Jurkat, Clone E6-1 (cell line): Measurements from ENCODE around the gene ZNF581.
A peak's percentile ranks its signal among the peaks of the same experiment; 100 is the strongest.

ENCODE experiments used
- DNase-seq: peaks from one replicate; pipeline ENCODE4 v3.0.0-alpha.2; 2011; ENCODE audit warnings: low read depth, low spot score
- H3K4me3 ChIP-seq: 2 replicates; pipeline ENCODE4 v1.5.1; 2011; ENCODE audit warnings: mild to moderate bottlenecking, low read length, control low read depth, moderate library complexity

Gene ZNF581

DNA sequence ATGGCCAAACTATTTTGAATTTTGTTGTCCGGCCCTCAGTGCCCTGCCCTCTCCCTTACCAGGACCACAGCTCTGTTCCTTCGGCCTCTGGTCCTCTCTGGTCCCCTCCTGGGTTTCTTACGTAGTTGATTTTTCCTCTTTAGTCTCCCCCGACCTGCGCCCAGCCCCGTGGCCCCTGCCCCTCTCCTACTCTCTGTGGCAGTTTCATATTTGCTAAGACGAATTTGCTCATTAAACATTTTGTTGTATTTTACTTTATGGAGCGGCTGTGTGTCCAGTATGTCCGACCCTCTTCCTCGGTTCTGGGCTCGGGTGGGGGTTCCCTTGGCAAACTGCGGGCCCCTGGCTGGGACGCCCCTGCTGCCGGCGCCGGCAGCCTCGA lies 31.0 kb downstream of the ZNF581 start:
- peak overlapping the region; percentile 93 for H3K4me3 ChIP-seq
- no peak for DNase-seq

DNA sequence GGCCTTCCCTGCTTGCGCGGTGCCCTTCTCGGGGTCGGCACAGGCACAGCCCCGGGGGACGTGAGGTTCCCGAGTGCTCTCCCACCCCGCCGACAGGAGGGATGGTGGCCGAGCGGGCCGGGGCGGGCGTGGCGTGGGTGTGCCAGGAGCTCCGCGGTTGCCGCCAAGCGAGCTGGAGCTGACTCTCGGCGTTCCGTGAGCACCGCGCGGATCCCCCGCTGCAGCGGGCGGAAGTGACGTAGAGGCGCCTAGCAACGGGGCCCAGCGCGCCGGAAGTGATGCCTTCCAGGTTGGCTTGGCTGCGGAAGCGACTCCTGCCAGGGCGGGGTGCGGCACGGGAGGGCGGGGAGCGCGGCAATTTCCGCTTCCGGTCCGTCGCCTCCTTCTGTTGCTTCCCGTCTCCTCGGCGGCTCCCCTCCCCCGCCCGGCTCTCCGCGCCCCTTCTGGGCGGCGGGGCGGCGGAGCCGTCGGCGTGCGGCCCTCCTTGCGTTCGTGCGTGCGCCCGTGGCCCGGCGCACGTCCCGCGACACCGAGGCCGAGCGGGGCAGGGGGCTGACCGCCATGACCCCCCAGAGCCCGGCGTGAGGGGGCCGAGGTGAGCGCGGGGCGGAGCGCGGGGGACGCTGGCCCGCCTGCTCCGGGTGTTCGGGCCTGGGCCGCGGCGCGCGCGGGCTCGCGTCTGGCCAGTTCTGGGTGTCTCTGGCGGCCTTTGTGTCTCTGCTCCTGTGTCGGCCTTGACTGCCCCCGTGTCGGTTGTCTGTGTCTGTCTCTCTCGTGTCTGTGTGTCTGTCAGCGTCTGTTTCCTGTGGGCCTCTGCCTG lies 31.6 kb downstream of the ZNF581 start, which contains the start of gene EPN1:
Gene EPN1 (plus strand): TSS at position 386 of the 820 bp plus-strand sequence. CDS start 3,402 bp downstream, outside the sequence.
- peak within 1 kb of the TSS; percentile 93 for H3K4me3 ChIP-seq
- peak; percentile 94 for DNase-seq

DNA sequence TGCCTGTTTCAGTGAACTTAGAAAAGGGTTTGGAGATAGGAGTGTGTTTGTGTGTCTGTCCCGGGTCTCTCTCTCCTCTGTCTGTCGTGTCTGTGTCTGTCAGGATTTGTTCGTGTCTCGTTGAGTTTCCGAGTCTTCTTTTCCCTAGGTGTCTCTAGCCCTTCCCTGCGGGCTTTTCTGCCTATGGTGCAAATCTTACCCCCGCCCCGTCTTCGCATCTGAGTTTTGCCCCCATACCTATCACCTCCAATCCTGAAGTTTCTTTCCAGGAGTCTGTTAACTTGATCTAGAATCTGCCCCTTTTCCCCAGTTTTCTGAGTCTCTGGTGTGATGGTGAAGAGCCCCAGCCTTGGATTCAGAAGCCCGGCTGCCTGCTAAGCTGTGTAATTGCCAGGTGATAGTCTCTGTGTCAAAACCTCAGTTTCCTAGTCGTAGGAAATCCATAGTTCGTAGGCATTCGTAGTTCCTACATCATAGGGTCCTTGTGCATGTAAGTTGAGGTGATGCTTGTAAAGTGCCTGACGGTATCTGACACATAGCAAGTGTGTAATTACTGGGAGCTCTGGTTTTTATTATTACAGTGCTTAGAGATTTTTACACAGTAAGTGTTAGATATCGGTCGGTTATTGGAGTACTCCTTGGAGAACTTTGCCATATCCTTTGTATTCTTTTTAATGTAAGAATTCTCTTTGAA lies 32.4 kb downstream of the ZNF581 start:
- DNase-seq = no peak
- peak overlapping the region; percentile 93 for H3K4me3 ChIP-seq

DNA sequence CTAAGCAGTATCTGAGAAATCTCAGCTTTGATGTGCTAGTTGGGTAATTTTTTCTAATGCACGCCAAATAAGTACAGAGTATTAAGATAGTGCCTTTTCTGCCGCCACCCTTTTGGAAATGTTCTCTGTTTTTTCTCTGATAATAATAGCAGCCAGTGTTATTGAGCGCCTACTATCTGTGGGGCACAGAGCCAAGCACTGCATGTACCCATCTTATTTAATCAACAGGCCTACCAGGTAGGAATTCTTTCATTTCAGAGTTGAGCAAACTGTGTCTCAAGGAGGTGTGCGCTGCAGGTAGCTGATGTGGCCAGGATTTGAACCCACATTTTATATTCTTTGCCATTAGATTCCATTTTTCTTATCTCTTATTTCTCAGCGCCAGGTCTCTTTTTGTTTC lies 32.9 kb downstream of the ZNF581 start:
- H3K4me3 ChIP-seq = peak overlapping the region; percentile 93
- no peak for DNase-seq

DNA sequence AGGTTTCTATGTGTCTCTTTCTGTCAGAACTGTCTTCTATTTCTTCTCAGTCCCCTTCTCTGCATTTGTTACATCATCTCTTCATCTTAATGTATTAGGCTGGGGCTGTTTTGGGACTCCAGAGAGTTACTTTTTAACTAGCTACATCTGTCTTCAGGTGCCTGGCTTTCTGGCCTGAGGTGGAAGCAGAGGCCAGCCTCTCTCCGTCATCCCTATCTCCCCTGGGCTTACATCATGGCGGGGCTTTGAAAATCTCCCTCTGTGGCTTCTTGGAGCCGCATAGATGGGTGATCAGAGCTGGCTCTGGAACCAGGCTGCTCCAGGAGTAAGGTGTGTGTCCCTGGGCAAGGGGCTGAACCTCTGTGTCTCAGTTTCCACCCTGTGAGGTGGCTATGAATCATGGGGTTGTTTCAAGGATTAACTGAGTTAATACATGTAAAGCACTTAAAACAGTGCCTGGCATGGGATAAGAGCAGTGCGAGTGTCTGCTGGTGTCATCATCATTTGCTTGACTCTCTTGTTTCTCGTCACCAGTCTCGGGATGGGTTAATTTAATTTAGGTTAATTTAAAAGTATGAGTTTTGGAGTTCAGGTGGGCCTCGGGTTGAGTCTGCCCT lies 33.5 kb downstream of the ZNF581 start:
- no peak overlapping the region for H3K4me3 ChIP-seq
- no peak for DNase-seq

DNA sequence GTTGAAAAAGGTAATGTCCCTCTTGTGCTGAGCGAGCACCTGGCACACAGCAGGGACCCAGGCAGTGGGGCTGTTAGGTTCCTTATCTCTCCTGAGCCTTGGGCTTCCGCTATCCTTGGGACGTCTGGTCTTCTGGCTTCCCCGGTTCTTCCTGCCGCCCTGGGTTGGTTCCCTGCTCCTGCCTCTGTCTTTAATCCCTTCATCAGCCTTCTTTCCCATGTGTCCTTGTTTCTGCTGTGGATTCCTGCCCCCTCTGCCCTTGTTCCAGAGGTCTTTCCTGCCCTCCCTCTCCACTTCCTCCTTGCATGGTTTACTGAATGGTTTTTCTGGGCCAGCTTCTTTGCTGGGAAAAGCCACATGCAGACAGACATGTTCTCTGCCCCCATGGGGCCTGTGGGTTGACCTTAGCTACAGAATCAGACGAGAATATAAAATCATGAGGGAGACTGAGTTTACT lies 34.2 kb downstream of the ZNF581 start:
- no peak for DNase-seq
- no peak overlapping the region for H3K4me3 ChIP-seq

DNA sequence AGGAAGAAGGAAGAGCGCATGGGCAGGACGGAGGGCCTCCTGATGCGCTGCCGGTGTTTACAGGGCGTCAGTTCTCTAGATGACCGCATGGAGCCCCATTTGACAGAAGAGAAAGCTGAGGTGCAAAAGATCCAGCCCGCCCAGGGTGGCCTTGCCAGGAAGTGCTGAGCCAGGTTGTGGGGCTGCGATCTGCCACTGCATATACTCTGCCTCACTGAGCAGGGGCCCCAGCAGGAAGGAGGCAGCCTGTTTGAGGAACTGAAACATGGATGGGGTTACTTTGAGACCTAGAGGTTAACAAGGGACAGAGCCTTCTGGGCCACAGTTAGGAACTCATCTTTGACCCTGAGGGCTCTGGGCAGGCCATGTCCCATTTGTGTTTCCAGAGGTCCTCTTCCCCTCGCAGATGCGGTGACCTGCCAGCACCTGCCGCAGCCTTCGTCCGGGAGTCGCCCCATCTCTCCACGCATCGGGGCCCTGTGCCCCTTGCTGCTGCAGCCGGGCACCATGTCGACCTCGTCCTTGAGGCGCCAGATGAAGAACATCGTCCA lies 34.7 kb downstream of the ZNF581 start:
- DNase-seq = no peak
- H3K4me3 ChIP-seq = no peak overlapping the region

DNA sequence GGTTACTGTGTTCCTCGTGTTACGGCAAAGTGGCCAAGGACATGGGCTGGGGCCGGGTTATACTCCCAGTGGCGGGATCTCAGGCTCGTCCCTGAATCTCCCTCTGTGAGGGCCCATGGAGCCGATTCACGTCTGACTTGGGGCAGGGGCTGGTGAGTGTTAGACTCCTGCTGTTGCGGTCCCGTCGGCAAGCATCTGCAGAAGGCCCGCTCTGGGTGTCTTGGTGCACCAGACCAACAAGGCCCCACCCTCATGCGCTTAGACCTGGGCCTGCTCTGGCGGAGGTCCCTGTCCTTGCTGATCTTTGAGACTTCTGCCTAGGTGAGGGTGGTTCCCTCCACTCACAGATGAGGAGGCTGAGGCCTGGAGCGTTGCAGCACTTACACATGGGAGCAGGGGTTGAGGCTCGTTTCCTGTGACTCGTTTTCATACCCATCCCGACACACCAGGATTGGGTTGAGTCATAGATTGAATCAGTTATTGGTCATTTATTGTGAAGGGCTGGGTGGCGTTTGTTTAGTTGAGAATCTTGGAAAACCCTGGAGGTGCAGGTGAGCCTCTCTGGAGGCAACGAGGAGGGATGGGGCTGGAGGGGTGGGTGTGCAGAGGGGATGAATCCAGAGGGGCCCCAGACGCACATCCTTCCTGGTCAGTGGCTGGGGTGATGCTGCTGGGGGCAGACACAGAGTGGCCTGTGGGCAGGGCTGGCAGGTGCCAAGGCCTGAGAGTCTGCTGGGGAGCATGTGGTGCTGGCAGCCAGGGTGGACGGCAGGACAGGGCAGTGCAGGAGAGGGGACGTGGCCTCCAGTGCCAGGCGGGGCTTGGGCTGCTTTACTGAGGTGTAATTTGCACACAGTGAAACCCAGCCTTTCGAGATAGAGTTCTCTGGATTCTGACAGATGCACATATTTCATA lies 36.2 kb downstream of the ZNF581 start:
- H3K4me3 ChIP-seq = no peak overlapping the region
- DNase-seq = no peak

DNA sequence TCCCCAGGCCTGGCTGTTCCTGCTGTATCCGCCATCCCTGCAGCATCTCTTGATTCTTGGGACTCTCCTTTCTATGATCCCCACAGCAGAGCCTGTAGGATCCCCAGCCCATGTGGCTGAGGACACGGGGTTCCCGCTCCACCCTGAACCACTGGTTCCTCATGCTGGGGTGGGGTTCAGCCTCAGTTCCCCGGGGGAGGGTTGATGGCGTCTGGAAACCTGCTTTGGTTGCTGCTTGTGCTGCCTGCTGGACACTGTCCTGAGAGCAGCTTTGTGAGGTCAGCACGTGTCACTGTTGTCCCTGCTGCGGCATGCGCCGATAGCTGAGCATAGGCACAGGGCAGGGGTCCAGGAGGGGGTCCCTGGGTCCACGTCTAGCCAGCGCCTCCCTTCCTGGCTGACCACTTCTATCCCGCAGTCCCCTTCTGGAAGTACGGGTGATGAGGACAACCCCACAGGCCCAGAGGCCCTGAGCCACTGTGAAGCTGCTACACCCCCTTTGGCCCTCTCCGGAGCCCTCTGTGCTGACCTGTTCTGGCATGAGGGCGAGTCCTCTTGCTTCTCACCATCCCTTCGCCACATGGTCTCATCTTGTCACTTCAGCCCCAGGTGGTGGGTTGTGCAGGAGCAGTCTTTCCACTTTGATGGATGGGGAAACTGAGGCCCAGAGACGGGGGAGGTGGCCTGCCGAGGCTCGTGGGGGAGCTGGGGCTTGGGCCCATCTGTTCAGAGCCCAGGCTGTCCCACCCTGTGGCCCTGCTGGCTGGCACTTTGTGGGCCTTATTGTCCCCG lies 37.1 kb downstream of the ZNF581 start:
- no peak overlapping the region for H3K4me3 ChIP-seq

DNA sequence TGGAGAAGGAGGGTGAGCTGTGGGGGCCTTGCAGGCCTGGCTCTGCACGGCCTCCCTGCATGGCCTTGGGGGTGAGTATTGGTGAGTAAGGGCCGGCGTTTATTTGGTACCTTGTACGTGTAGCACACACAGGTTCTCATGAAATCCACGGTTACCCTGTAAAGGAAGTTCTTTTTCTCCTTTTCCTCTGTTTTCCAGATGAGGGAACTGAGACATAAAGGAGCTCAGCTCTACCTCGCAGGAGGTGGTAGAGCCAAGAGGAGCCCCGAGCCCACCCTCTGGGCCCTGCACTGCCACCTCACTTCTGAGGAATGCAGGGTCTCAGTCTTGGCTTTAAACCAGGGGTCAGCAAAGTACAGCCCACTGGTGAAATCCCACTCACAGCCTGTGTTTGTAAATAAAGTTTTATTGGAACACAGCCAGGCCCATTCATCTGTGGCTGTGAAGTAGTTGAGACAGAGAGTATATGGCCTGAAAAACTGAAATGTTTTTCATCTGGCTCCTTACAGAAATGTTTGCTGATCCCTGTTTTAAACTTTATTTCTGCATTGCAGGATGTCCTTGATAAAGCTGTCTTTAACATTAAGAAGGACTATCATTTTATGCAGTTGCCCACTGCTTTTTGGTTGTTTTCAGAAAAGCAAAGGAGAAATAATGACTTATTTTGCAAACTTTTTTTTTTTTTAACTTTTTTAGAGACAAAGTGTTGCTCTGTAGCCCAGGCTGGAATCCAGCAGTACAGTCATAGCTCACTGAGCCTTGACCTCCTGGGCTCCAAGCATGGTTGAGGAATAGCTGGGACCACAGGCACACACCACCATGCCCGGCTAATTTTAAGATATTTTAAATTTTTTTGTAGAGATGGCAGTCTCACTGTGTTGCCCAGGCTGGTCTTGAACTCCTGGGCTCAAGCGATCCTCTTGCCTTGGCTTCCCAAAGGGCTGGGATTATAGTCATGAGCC lies 38.0 kb downstream of the ZNF581 start:
- H3K4me3 ChIP-seq = no peak overlapping the region
- no peak for DNase-seq

More for the DNA sequence above, 37.1 kb downstream of the ZNF581 start:
- no peak for DNase-seq

DNA sequence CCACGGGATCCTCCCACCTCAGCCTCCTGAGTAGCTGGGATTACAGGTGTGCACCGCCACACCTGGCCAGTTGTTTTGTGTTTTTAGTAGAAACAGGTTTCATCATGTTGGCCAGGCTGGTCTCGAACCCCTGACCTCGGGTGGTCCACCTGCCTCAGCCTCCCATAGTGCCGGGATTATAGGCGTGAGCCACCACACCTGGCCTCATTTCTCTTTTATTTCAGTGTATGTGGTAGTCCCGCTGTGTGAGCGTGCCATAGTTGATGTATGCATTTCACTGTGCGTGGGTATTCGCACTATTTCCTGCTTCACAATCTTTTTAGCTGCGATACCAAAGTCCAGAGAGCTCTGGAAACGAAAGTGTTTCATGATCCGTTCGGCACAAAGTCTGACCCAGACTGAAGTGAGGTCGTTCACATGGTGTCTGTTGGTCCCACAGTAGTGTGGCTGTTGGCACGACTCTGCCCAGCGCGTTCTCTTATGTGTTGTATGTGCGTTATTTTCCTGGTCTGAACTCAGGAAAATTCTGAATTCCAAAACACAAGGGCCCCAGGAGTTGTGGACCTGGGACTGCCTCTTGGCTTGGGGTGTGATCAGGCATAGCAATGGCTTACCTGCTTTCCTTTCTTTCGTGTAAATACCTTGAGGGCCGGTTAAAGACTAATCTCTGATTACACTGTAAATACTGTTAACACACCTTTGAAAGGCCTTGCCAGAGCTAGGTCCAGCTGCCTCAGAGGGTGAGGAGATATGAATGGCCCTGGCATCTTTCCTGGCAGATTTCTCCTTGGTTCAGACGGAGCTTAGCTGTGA lies 40.2 kb downstream of the ZNF581 start:
- no peak overlapping the region for H3K4me3 ChIP-seq
- no peak for DNase-seq

DNA sequence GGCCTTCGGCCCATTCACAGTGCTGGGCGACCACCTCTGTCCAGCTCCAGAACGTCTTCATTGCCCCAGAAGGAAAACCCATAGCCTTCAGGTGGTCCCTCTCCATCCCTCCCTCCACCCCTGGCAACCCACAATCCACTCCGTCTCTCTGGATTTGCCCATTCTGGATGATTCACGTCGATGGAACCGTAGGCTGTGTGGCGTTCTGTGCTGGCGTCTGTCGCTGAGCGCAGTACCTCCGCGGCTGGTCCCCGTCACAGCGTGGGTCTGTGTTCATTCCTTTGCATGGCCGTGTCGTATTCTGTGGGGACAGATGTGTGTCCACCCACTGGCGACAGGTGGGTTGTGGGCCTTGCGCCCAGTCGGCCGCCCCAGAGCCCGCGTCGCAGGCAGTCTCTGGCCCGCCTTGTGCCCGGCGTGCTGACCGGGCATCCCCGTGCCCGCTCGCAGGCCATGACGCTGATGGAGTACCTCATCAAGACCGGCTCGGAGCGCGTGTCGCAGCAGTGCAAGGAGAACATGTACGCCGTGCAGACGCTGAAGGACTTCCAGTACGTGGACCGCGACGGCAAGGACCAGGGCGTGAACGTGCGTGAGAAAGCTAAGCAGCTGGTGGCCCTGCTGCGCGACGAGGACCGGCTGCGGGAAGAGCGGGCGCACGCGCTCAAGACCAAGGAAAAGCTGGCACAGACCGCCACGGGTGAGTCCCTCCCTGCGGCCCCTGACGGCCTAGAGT lies 41.7 kb downstream of the ZNF581 start:
- no peak for DNase-seq
- H3K4me3 ChIP-seq = no peak overlapping the region

DNA sequence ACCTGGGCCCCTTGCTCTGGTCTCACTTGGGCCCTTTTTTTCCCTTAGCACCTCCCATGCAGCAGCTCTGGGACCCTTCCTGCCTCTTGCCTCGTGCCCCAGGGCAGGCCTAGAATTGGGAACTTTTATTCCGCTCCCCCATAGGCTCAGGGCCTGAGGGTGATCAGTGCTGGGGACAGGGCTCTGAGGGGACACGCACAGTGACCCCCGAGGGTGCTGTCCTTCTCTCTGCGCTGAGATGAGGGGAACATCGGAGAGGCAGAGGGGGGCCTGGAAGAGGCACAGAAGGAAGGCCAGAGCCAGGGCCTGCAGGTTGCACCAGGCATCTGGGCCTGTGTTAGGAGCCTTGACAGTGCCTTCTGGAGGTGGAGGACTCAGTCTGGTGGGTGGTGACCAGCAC lies 42.3 kb downstream of the ZNF581 start:
- DNase-seq = no peak
- H3K4me3 ChIP-seq = no peak overlapping the region

DNA sequence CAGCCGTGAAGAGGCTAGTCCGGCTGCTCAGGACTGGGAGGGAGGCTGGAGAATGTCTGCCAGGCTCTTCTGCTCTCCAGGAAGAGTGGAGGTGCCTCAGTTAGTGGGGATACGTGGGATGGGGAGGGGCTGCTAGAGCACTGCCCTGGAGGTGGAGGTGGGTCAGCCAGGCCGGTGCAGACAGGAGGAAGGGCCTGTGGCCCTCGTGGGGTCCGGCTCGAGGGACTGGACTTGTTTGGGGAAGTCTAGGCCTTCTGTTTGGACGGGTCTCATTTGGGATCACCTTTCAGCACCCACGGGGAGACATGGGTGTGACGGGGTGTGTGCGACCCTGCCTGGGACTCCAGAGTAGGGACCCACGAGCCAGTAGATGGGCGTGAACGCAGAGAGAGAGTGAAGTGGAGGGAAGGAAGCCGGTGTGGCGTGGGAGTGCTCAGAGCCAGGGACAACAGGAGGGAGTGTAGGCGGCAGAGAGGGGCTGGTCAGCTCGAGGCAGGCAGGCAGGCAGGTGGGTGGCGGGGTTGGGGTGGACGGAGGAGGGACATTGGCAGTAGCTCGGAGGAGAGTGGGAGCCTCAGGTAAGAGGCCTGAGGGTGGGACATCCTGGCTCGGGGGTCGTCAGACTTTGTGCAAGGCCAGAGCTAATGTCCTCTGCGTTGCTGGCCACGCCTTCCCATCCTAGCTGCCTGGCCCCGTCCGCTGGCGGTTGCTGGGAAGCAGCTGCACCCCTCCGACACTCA lies 43.0 kb downstream of the ZNF581 start:
- no peak for DNase-seq
- H3K4me3 ChIP-seq = no peak overlapping the region
